ENCODE data around the gene ZDHHC14.

DNA sequence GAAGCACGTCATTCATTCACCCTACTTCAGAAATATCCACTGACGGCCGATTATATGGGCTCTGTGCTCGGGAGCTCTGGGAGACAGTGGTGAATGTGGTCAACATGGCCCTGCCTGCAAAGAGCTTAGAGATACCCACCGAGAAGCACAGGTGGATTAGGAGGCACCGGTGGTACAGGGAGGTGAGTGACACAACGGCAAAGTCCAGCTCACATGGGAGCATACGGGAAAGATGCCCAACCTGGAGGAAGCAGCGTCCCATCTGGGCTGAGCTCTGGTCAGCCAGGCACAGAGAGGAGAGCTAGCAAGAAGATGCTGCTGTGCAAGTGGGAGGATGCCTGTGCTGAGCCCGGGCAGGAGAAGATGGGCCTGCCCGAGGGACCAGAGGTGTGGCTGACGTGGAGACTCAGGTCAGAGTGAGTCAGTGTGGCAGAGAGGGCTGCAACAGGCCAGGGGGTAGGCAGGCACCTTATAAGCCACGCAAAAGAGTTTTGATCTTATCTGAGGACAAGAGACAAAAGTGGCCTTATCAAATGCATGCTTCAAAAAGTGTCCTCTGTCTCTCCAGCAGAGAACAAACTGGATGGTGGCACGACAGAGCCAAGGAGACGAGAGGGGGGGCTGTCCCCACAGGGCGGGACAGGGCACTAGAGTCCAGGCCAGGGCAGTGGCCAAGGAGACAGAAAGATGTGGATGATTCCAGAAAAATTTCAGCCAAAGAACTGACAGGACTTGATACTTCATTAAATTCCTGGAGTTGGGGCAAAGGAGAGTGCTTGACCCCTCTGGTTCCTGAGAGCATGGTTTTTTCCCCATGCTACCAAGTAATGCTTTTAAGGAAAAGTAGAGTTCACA lies 227.5 kb downstream of the ZDHHC14 start:
- TF ChIP-seq POLR2A (IDR thresholded peaks at IDR 0.05), result no peak
- TF ChIP-seq, protein P1, sequence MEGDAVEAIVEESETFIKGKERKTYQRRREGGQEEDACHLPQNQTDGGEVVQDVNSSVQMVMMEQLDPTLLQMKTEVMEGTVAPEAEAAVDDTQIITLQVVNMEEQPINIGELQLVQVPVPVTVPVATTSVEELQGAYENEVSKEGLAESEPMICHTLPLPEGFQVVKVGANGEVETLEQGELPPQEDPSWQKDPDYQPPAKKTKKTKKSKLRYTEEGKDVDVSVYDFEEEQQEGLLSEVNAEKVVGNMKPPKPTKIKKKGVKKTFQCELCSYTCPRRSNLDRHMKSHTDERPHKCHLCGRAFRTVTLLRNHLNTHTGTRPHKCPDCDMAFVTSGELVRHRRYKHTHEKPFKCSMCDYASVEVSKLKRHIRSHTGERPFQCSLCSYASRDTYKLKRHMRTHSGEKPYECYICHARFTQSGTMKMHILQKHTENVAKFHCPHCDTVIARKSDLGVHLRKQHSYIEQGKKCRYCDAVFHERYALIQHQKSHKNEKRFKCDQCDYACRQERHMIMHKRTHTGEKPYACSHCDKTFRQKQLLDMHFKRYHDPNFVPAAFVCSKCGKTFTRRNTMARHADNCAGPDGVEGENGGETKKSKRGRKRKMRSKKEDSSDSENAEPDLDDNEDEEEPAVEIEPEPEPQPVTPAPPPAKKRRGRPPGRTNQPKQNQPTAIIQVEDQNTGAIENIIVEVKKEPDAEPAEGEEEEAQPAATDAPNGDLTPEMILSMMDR (IDR thresholded peaks at IDR 0.05), result no peak
